ENCODE measurements around the gene MFAP5. TPM values are rescaled to one million over a fixed set of nuclear protein-coding genes. Genes with fewer than 3 reads are reported as not detected.

MFAP5 gene
- total RNA-seq, 1 experiment from 2014 or later, result 0.61 TPM

GRCh38 chr12:8689681-8690080 is 27.1 kb upstream of the MFAP5 start:
- Mint-ChIP-seq H3K4me1 (ENCODE audit: low read depth, unreplicated experiment) (peaks cover 6% of the 10 kb centered on the region), H3K27me3 (ENCODE audit: insufficient read depth, unreplicated experiment) (peaks cover 20% of the 10 kb centered on the region), H3K27ac (ENCODE audit: unreplicated experiment) (no peak overlapping the region), H3K36me3 (ENCODE audit: insufficient read depth, unreplicated experiment) (no peaks in the 10 kb centered on the region), H3K4me3 (ENCODE audit: unreplicated experiment) (no peak overlapping the region), H3K9me3 (ENCODE audit: unreplicated experiment) (no peaks in the 10 kb centered on the region)
- POLR2A ChIA-PET, result no interaction called here
- Histone ChIP-seq H3K36me3 (ENCODE audit: control insufficient read depth, insufficient read depth, low read length) (no peaks in the 10 kb centered on the region), H3K4me1 (no peaks in the 10 kb centered on the region), H3K27me3 (replicated peaks; ENCODE audit: control insufficient read depth, insufficient read depth, low read length) (peaks cover 1% of the 10 kb centered on the region; the same call in 1 of the 2 replicates), H3K9me3 (no peaks in the 10 kb centered on the region), H3K4me3 (ENCODE audit: low read depth, low read length) (no peak overlapping the region)
- CTCF ChIA-PET, result interaction anchor here (1.2 kb wide), 1 partner anchor 11 kb away, joined by 3 read pairs; no protein-coding TSS in a partner anchor
- BruUV-seq (replicated peaks), result no TSS peak
- intact Hi-C loops (cut with micrococcal nuclease; ENCODE audit: unreplicated experiment), result no loop called here
- DNase-seq, result no peak
- no peak for TF ChIP-seq CTCF (IDR thresholded peaks at IDR 0.05; ENCODE audit: insufficient read depth in 1 of 2, low read depth in 1 of 2, low read length in 1 of 2, severe bottlenecking in 1 of 2, unreplicated experiment in 1 of 2)

GRCh38 chr12:8687846-8688601 is 25.4 kb upstream of the MFAP5 start:
- BruUV-seq (replicated peaks), result no TSS peak
- no peaks in the 10 kb centered on the region for H3K36me3 Mint-ChIP-seq (ENCODE audit: insufficient read depth, unreplicated experiment)

GRCh38 chr12:8685051-8685450 is 22.4 kb upstream of the MFAP5 start:
- Histone ChIP-seq H3K27me3 (replicated peaks; ENCODE audit: control insufficient read depth, insufficient read depth, low read length) (peaks cover 1% of the 10 kb centered on the region; the same call in 1 of the 2 replicates), H3K4me1 (peaks cover 5% of the 10 kb centered on the region; the same call in 1 of the 2 replicates), H3K9me3 (no peaks in the 10 kb centered on the region), H3K36me3 (ENCODE audit: control insufficient read depth, insufficient read depth, low read length) (no peaks in the 10 kb centered on the region), H3K4me3 (ENCODE audit: low read depth, low read length) (no peak overlapping the region)
- H3K36me3 Mint-ChIP-seq (ENCODE audit: insufficient read depth, unreplicated experiment), result no peaks in the 10 kb centered on the region
- POLR2A ChIA-PET, result no interaction called here
- no peak for TF ChIP-seq CTCF (IDR thresholded peaks at IDR 0.05; ENCODE audit: insufficient read depth in 1 of 2, low read depth in 1 of 2, low read length in 1 of 2, severe bottlenecking in 1 of 2, unreplicated experiment in 1 of 2)
- H3K27ac Mint-ChIP-seq (ENCODE audit: unreplicated experiment), result no peak overlapping the region
- no peak for DNase-seq
- peaks cover 14% of the 10 kb centered on the region for H3K4me1 Mint-ChIP-seq (ENCODE audit: low read depth, unreplicated experiment)
- no peaks in the 10 kb centered on the region for H3K9me3 Mint-ChIP-seq (ENCODE audit: unreplicated experiment)
- no peak overlapping the region for H3K4me3 Mint-ChIP-seq (ENCODE audit: unreplicated experiment)
- peaks cover 18% of the 10 kb centered on the region for H3K27me3 Mint-ChIP-seq (ENCODE audit: insufficient read depth, unreplicated experiment)
- CTCF ChIA-PET, result interaction anchor here (0.6 to 1.2 kb wide), 2 partner anchors 12 to 206 kb away, joined by 3 to 5 read pairs; no protein-coding TSS in a partner anchor
- BruUV-seq (replicated peaks), result no TSS peak
- intact Hi-C loops (cut with micrococcal nuclease; ENCODE audit: unreplicated experiment), result no loop called here

More at GRCh38 chr12:8687846-8688601, 25.4 kb upstream of the MFAP5 start:
- Histone ChIP-seq H3K36me3 (ENCODE audit: control insufficient read depth, insufficient read depth, low read length) (no peaks in the 10 kb centered on the region), H3K9me3 (no peaks in the 10 kb centered on the region), H3K4me1 (no peaks in the 10 kb centered on the region), H3K4me3 (ENCODE audit: low read depth, low read length) (no peak overlapping the region), H3K27me3 (replicated peaks; ENCODE audit: control insufficient read depth, insufficient read depth, low read length) (peaks cover 1% of the 10 kb centered on the region; the same call in 1 of the 2 replicates)
- peaks cover 6% of the 10 kb centered on the region for H3K4me1 Mint-ChIP-seq (ENCODE audit: low read depth, unreplicated experiment)
- ChIA-PET CTCF (interaction anchor here (0.7 to 0.9 kb wide), 2 partner anchors 153 to 202 kb away, joined by 3 to 5 read pairs; no protein-coding TSS in a partner anchor), POLR2A (no interaction called here)
- no peak for TF ChIP-seq CTCF (IDR thresholded peaks at IDR 0.05; ENCODE audit: insufficient read depth in 1 of 2, low read depth in 1 of 2, low read length in 1 of 2, severe bottlenecking in 1 of 2, unreplicated experiment in 1 of 2)
- no peak for DNase-seq
- H3K9me3 Mint-ChIP-seq (ENCODE audit: unreplicated experiment), result no peaks in the 10 kb centered on the region
- intact Hi-C loops (cut with micrococcal nuclease; ENCODE audit: unreplicated experiment), result no loop called here
- H3K27me3 Mint-ChIP-seq (ENCODE audit: insufficient read depth, unreplicated experiment), result peaks cover 22% of the 10 kb centered on the region
- H3K27ac Mint-ChIP-seq (ENCODE audit: unreplicated experiment), result no peak overlapping the region
- no peak overlapping the region for H3K4me3 Mint-ChIP-seq (ENCODE audit: unreplicated experiment)
